Ascending aorta (tissue), 2 donors: ENCODE results near the gene NTSR2. TPM values are rescaled to one million over a fixed set of nuclear protein-coding genes. Genes with fewer than 3 reads are reported as not detected.

Experiments used
- DNase-seq, 2 donors: peaks; one replicate each; pipeline ENCODE4 v3.0.0-alpha.2; 2019; ENCODE audit warnings: low spot score in 2 of 2
- H3K27ac ChIP-seq, 2 donors: fragments of 200-600 bp; sonication (generic); one replicate each; pipeline ENCODE4 v1.5.1; 2016 to 2017; ENCODE audit warnings: mild to moderate bottlenecking in 1 of 2
- H3K27me3 ChIP-seq: fragments of 200-600 bp; sonication (generic); one replicate; pipeline ENCODE4 v1.5.1; 2017
- H3K36me3 ChIP-seq, 2 donors: fragments of 200-600 bp; sonication (generic); one replicate each; pipeline ENCODE4 v1.5.1; 2016
- H3K4me1 ChIP-seq, 2 donors: fragments of 200-600 bp; sonication (generic); one replicate each; pipeline ENCODE4 v1.5.1; 2016 to 2017; ENCODE audit warnings: mild to moderate bottlenecking in 1 of 2
- H3K4me3 ChIP-seq, 2 donors: fragments of 200-600 bp; sonication (generic); one replicate each; pipeline ENCODE4 v1.5.1; 2016 to 2017; ENCODE audit warnings: mild to moderate bottlenecking in 1 of 2
- H3K9me3 ChIP-seq, 2 donors: fragments of 200-600 bp; sonication (generic); one replicate each; pipeline ENCODE4 v1.5.1; 2016
- CTCF ChIP-seq, 3 experiments: fragments of 200-600 bp in 2 of 3; fragments of 450-650 bp in 1 of 3; sonication (generic) in 2 of 3; IDR thresholded peaks; one replicate each; pipeline ENCODE4 v1.5.1; 2016 to 2019; ENCODE audit warnings: antibody characterized with exemption in 3 of 3, mild to moderate bottlenecking in 1 of 3, moderate library complexity in 1 of 3
- intact Hi-C: fragments of 100-400 bp; cut with DNase I; formaldehyde crosslinking; loops from one replicate; pipeline ENCODE4 v1.15.1; 2023
- total RNA-seq: library from RNA; depleted of rRNA; stranded (reverse); fragments of >200 nt; gene quantifications from one replicate; pipeline ENCODE4 v1.1.0, GENCODE V29; 2016

NTSR2 gene
- total RNA-seq, 1 donor from 2014 or later, result not detected

GRCh38 chr2:11657646-11658045, 12.3 kb downstream of the NTSR2 start:
- no peaks in the 10 kb centered on the region for H3K36me3 ChIP-seq
- H3K27me3 ChIP-seq, result no peaks in the 10 kb centered on the region
- TF ChIP-seq CTCF (IDR thresholded peaks at IDR 0.05), result no peak
- peaks cover 0 to 3% of the 10 kb centered on the region in 2 donors for H3K4me1 ChIP-seq
- H3K9me3 ChIP-seq, result no peaks in the 10 kb centered on the region
- no peak overlapping the region for H3K4me3 ChIP-seq
- DNase-seq, result no peak
- no peak overlapping the region for H3K27ac ChIP-seq
- intact Hi-C loops, result no loop called here

GRCh38 chr2:11657195-11657594, 12.8 kb downstream of the NTSR2 start:
- no peak for TF ChIP-seq CTCF (IDR thresholded peaks at IDR 0.05)
- intact Hi-C loops, result no loop called here
- no peak for DNase-seq

DNA sequence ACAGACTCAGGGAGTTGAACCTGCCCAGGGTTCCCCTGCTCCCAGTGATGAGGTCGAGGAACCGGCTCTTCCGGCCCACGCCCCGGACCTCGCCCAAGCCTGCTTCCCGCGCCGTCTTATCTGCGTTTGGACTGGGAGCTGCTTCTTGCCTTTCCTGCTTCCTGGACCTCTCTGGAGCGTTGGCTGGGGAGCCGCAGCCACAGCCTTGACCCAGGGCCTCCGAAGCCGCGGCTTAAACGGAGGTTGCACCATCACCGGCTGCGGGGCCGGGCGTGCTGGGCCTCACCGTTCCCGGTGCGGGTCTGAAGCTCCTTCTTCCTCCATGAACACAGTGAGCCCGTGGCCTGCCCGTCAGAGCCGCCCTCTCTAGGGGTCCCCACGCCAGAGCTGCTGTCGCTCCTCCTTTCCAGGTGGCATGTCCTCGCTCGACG, 13.3 kb downstream of the NTSR2 start:
- no peaks in the 10 kb centered on the region for H3K36me3 ChIP-seq
- H3K27ac ChIP-seq, result no peak overlapping the region
- H3K27me3 ChIP-seq, result no peaks in the 10 kb centered on the region
- H3K4me1 ChIP-seq, result peaks cover 0 to 3% of the 10 kb centered on the region in 2 donors
- H3K4me3 ChIP-seq, result no peak overlapping the region
- H3K9me3 ChIP-seq, result no peaks in the 10 kb centered on the region
- DNase-seq, result no peak
- intact Hi-C loops, result no loop called here
- no peak for TF ChIP-seq CTCF (IDR thresholded peaks at IDR 0.05)

More at GRCh38 chr2:11657195-11657594, 12.8 kb downstream of the NTSR2 start:
- no peaks in the 10 kb centered on the region for H3K9me3 ChIP-seq
- H3K27me3 ChIP-seq, result no peaks in the 10 kb centered on the region
- H3K4me3 ChIP-seq, result no peak overlapping the region
- H3K27ac ChIP-seq, result no peak overlapping the region
- peaks cover 0 to 3% of the 10 kb centered on the region in 2 donors for H3K4me1 ChIP-seq
- no peaks in the 10 kb centered on the region for H3K36me3 ChIP-seq

GRCh38 chr2:11656252-11656651, 13.7 kb downstream of the NTSR2 start:
- no peak for DNase-seq
- H3K9me3 ChIP-seq, result no peaks in the 10 kb centered on the region
- peaks cover 0 to 3% of the 10 kb centered on the region in 2 donors for H3K4me1 ChIP-seq
- H3K4me3 ChIP-seq, result no peak overlapping the region
- H3K36me3 ChIP-seq, result no peaks in the 10 kb centered on the region
- no peaks in the 10 kb centered on the region for H3K27me3 ChIP-seq
- no peak for TF ChIP-seq CTCF (IDR thresholded peaks at IDR 0.05)
- intact Hi-C loops, result no loop called here
- H3K27ac ChIP-seq, result no peak overlapping the region

GRCh38 chr2:11655495-11655894, 14.5 kb downstream of the NTSR2 start:
- Histone ChIP-seq H3K36me3 (no peaks in the 10 kb centered on the region), H3K9me3 (no peaks in the 10 kb centered on the region), H3K27me3 (no peaks in the 10 kb centered on the region), H3K27ac (no peak overlapping the region), H3K4me1 (peaks cover 0 to 3% of the 10 kb centered on the region in 2 donors), H3K4me3 (no peak overlapping the region)
- no peak for TF ChIP-seq CTCF (IDR thresholded peaks at IDR 0.05)
- no peak for DNase-seq
- intact Hi-C loops, result no loop called here

GRCh38 chr2:11652553-11652952, 17.4 kb downstream of the NTSR2 start:
- H3K36me3 ChIP-seq, result no peaks in the 10 kb centered on the region
- intact Hi-C loops, result no loop called here
- no peaks in the 10 kb centered on the region for H3K9me3 ChIP-seq
- H3K27ac ChIP-seq, result no peak overlapping the region
- H3K4me3 ChIP-seq, result no peak overlapping the region
- peaks cover 0 to 3% of the 10 kb centered on the region in 2 donors for H3K4me1 ChIP-seq
- TF ChIP-seq CTCF (IDR thresholded peaks at IDR 0.05), result no peak
- H3K27me3 ChIP-seq, result no peaks in the 10 kb centered on the region
- no peak for DNase-seq
